SK-N-MC (cell line): Measurements from ENCODE around the gene GNGT1.

Source experiments
- DNase-seq: peaks from one replicate; pipeline ENCODE4 v3.0.0-alpha.2; 2011; ENCODE audit warnings: low read depth, low spot score
- H3K27ac ChIP-seq: fragments of 200-600 bp; sonication (generic); 2 replicates; pipeline ENCODE4 v1.5.1; 2016; ENCODE audit warnings: mixed run types
- H3K36me3 ChIP-seq: fragments of 200-600 bp; sonication (generic); 2 replicates; pipeline ENCODE4 v1.6.1; 2017; ENCODE audit warnings: antibody characterized with exemption, low read length, mixed read lengths; ENCODE audit not compliant: insufficient read depth
- H3K4me3 ChIP-seq: fragments of 200-600 bp; sonication (generic); 2 replicates; pipeline ENCODE4 v1.5.1; 2016
- H3K9ac ChIP-seq: fragments of 200-600 bp; sonication (generic); 2 replicates; pipeline ENCODE4 v1.8.0; 2017; ENCODE audit warnings: mixed run types, mixed read lengths; ENCODE audit not compliant: insufficient read length
- H3K9me3 ChIP-seq: fragments of 200-600 bp; sonication (generic); 2 replicates; pipeline ENCODE4 v1.6.1; 2017; ENCODE audit warnings: low read depth, mild to moderate bottlenecking, antibody characterized with exemption, low read length, moderate library complexity, mixed read lengths
- EZH2 ChIP-seq: fragments of 200-600 bp; sonication (generic); IDR thresholded peaks from one replicate; pipeline ENCODE4 v1.6.1; 2017; ENCODE audit warnings: antibody characterized with exemption
- FOXP2 ChIP-seq: optimal IDR thresholded peaks from 2 replicates; pipeline ENCODE3; 2011; ENCODE audit warnings: mild to moderate bottlenecking, moderate library complexity; ENCODE audit not compliant: insufficient read depth; ENCODE audit errors: extremely low read length, control extremely low read depth
- POLR2AphosphoS5 ChIP-seq: IDR thresholded peaks from 2 replicates; pipeline ENCODE4 v1.6.1; 2012; ENCODE audit warnings: mild to moderate bottlenecking, low read depth, low read length, borderline replicate concordance

The GNGT1 gene

DNA sequence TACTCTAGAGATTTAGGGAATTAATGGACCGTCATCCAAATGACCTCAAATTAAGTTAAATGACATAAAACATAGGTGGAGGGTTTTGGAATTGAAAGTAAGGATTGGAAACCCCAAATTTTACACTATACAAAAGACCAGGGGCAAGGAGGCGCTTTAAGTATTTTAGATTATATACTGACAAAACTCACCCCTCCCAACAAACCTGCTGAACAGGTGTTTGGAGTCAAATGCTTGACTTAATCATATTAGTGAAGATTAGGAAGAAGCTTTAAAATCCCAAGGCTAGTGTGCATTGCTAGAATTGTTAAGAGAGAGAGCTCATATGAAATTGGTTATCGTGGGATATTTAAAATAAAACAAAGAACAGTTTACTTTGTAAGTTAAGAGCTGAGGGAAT is at the start of gene GNGT1:
Gene GNGT1 (plus strand): TSS at position 301 of the 400 bp plus-strand sequence. CDS start 180 bp downstream, outside the sequence.
- no peaks in the 10 kb centered on the region for H3K9me3 ChIP-seq
- DNase-seq = no peak
- H3K9ac ChIP-seq = no peak within 1 kb of the TSS
- H3K4me3 ChIP-seq = no peak within 1 kb of the TSS
- TF ChIP-seq POLR2AphosphoS5 = no peak
- TF ChIP-seq EZH2 = no peak
- TF ChIP-seq FOXP2 = no peak
- no peak within 1 kb of the TSS for H3K27ac ChIP-seq
- no peaks in the 10 kb centered on the region for H3K36me3 ChIP-seq

DNA sequence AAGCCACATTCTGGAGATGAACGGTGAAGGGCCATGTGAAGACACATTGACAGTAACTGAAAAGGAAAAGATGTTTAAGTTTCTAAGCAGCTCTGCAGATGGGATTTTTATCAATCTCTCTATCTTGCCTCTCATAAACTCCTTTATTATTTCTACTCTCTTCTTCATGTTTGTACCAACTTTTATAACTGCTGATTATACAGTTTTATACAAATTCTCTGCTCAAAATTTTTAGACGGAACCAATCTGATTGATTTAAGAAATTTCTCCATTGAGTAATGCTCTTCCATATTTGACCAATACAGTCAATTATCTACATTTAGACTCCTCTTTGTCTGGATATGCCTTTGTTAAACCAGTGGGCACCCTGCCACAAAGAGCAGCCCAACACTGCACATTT is 47.5 kb upstream of the GNGT1 start:
- H3K9ac ChIP-seq = no peak overlapping the region
- H3K9me3 ChIP-seq = no peaks in the 10 kb centered on the region
- H3K27ac ChIP-seq = no peak overlapping the region
- no peak for DNase-seq
- no peak for TF ChIP-seq FOXP2
- TF ChIP-seq POLR2AphosphoS5 = no peak
- no peak for TF ChIP-seq EZH2
- no peaks in the 10 kb centered on the region for H3K36me3 ChIP-seq
- no peak overlapping the region for H3K4me3 ChIP-seq

DNA sequence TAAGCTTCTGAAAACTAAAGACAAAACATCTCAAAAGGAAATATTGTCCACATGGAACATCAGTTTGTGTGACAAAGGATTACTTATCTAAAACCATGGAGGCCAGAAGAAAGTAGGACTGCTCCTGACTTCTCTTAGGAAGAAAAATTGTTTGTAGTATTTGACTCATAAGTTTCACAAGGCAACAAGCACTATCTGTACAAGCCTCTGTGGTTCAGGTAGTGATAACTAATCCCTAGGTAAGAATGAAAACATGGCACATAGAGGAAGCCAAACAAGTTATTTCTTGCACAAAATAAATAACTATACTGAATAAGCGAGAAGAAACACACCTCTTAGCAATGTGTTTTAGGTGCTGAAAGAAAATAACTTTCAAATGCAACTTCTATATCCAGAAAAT is 46.1 kb upstream of the GNGT1 start:
- DNase-seq = no peak
- Histone ChIP-seq H3K36me3 (no peaks in the 10 kb centered on the region), H3K4me3 (no peak overlapping the region), H3K9ac (no peak overlapping the region), H3K9me3 (no peaks in the 10 kb centered on the region), H3K27ac (no peak overlapping the region)
- TF ChIP-seq FOXP2 = no peak
- TF ChIP-seq POLR2AphosphoS5 = no peak
- TF ChIP-seq EZH2 = no peak

DNA sequence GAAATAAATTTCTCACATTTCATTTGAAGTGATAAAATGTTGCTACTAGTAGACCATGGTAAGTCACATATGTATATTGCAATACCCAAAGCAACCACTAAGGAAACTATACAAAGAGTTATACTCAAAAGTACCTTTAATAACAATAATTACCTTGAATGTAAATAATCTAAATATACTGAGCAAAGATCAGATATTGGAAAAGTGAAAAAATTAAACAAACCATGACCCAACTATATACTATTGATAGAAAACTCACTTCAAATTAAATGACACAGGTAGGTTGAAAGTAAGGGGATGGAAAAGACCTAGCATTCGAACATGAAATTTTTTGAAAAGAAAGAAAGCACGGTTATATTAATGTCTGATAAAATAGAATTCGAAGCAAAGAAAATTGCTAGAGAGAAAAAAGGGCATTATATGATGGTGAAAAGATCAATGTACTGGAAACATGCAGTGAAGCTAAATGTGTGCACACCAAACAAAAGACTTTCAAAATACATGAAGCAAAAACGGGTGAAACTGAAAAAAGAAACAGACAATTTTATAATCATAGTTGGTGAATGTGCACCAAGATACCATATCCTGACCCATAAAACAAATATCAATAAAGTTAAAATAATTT is 44.9 kb upstream of the GNGT1 start:
- DNase-seq = no peak
- Histone ChIP-seq H3K27ac (no peak overlapping the region), H3K36me3 (no peaks in the 10 kb centered on the region), H3K9me3 (no peaks in the 10 kb centered on the region), H3K4me3 (no peak overlapping the region), H3K9ac (no peak overlapping the region)
- no peak for TF ChIP-seq FOXP2
- no peak for TF ChIP-seq EZH2
- no peak for TF ChIP-seq POLR2AphosphoS5

DNA sequence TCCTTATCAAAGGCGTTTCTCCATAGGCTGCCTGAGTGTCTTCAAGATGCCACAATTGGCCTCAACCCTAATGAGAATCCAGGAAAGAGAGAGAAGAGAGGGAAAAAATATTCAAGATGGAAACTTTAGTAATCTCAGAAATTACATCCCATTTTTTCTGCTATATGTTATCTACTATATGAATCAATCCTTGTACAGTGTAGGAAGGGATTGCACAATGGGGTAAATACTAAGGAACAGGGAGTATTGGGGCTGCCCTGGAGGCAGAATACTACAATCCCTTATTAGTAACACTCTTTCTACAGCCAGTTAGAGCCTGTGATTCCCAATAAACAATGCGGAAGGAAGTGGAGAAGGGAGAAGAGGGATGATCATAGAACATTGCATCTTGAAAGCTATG is 43.7 kb upstream of the GNGT1 start:
- no peak for DNase-seq
- Histone ChIP-seq H3K36me3 (no peaks in the 10 kb centered on the region), H3K4me3 (no peak overlapping the region), H3K27ac (no peak overlapping the region), H3K9ac (no peak overlapping the region), H3K9me3 (no peaks in the 10 kb centered on the region)
- no peak for TF ChIP-seq POLR2AphosphoS5

DNA sequence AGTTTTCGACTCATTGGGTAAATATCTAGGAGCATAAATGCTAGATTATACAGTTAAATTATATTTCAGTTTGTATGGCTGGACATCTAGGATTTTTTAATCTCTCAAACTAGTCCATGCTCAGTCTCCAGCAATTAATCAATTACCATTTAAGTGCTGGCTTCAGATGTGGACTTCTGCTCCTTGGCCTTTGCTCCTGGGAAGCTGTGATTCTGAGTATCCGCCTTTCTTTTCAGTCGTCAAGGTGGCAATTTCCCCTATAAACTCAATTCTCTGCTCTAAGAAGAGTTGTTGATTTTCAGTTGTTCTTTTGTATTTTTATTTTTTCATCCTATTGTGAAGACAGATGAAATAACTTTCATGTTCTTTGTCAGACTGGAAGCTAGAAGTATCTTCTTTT is 39.5 kb upstream of the GNGT1 start:
- Histone ChIP-seq H3K9ac (no peak overlapping the region), H3K9me3 (no peaks in the 10 kb centered on the region), H3K27ac (no peak overlapping the region), H3K4me3 (no peak overlapping the region), H3K36me3 (no peaks in the 10 kb centered on the region)
- DNase-seq = no peak
- TF ChIP-seq FOXP2 (no peak), POLR2AphosphoS5 (no peak), EZH2 (no peak)

DNA sequence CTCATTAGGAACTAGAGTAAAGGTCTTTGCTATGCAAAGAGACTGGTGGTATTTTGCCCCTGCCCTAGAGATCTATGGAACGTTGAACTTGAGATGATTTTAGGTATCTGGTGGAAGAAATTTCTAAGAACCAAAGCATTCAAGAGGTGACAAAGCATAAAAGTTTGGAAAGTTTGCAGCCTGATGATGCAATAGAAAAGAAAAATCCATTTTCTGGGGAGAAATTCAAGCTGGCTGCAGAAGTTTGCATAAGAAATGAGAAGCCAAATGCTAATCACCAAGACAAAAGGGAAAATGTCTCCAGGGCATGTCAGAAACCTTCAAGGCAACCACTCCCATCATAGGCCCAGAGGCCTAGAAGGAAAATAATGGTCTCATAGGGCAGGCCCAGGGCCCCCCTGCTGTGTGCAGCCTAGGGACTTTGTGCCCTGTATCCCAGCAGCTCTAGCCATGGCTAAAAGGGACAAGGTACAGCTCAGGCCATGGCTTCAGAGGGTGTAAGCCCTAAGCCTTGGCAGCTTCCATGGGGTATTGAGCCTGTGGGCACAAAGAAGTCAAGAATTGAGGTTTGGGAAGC is 32.3 kb upstream of the GNGT1 start:
- no peak overlapping the region for H3K4me3 ChIP-seq
- no peak overlapping the region for H3K9ac ChIP-seq
- no peaks in the 10 kb centered on the region; the same call in 1 of the 2 replicates for H3K9me3 ChIP-seq
- TF ChIP-seq EZH2 (no peak), POLR2AphosphoS5 (no peak), FOXP2 (no peak)
- no peaks in the 10 kb centered on the region for H3K36me3 ChIP-seq
- H3K27ac ChIP-seq = peak overlapping the region; percentile 14; the same call in 1 of the 2 replicates
- peak; percentile 10 for DNase-seq

DNA sequence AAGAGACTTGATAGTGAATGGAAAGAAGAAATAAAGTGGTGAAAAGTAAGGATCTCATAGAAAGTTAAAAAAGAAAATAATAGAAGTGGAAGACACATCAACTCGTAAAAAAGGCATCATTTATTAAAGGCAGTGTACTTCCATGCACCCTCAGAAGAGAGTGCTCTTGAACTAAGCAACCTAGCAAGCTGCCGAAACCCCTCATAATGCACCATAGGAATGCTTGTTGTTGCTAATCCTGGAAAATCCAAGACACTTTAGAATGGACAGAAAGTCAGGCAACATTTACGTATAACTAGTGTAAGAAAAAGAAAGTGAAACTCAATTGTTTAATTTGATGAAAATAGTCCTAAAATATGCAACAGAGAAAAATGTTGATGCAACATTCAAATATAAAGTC is 28.6 kb upstream of the GNGT1 start:
- Histone ChIP-seq H3K27ac (no peak overlapping the region), H3K9me3 (no peaks in the 10 kb centered on the region; the same call in 1 of the 2 replicates), H3K36me3 (no peaks in the 10 kb centered on the region), H3K9ac (no peak overlapping the region), H3K4me3 (no peak overlapping the region)
- no peak for DNase-seq
- TF ChIP-seq EZH2 (no peak), POLR2AphosphoS5 (no peak), FOXP2 (no peak)

DNA sequence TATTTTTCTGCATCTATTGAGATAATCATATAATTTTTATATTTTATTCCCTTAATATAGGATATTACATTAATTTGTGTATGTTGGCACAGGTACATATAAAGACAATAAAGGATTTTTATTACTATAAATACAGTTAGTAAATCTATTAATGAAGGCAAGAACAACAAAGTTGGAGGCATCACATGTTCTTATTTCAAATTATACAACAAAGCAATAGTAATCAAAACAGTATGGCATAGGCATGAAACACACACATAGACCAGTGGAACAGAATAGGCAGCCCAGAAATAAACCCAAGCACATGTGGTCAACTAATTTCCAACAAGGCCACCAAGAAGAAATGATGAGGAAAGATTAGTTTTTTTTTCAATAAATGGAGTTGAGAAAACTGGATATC is 27.0 kb upstream of the GNGT1 start:
- no peak overlapping the region for H3K4me3 ChIP-seq
- H3K36me3 ChIP-seq = no peaks in the 10 kb centered on the region
- no peak for TF ChIP-seq FOXP2
- no peak for TF ChIP-seq EZH2
- TF ChIP-seq POLR2AphosphoS5 = no peak
- H3K27ac ChIP-seq = no peak overlapping the region
- no peak for DNase-seq
- no peaks in the 10 kb centered on the region for H3K9me3 ChIP-seq
- no peak overlapping the region for H3K9ac ChIP-seq
